ENCODE data around the gene GABRR2. TPM values are rescaled to one million over a fixed set of nuclear protein-coding genes. Genes with fewer than 3 reads are reported as not detected.

The GABRR2 gene
- total and polyA plus RNA-seq, 10 of the 15 experiments (the other 5 are each of a cell fraction or from before 2014, with no cell fraction given), result 0.16 to 0.72 (median 0.32) TPM; not detected in 2

- Histone ChIP-seq H3K9ac (ENCODE audit: control insufficient read depth, insufficient read depth, low read length) (no peak overlapping the region), H3K27ac (ENCODE audit: control insufficient read depth, insufficient read depth) (no peak overlapping the region), H3K79me2 (ENCODE audit: control insufficient read depth, insufficient read depth, low read length) (no peaks in the 10 kb centered on the region), H3K4me1 (ENCODE audit: control insufficient read depth, insufficient read depth, low read length) (peaks cover 6% of the 10 kb centered on the region), H3K4me2 (ENCODE audit: control insufficient read depth, insufficient read depth) (no peak overlapping the region), H4K20me1 (ENCODE audit: control insufficient read depth, insufficient read depth) (no peaks in the 10 kb centered on the region), H3K4me3 (no peak overlapping the region), H2AFZ (ENCODE audit: control insufficient read depth, low read depth, low read length) (no peak overlapping the region), H3K9me3 (replicated peaks; ENCODE audit: control insufficient read depth, insufficient read depth, low read length) (no peaks in the 10 kb centered on the region), H3K36me3 (ENCODE audit: control insufficient read depth in 2 of 2, insufficient read depth in 2 of 2, low read length in 1 of 2) (no peaks in the 10 kb centered on the region), H3K27me3 (replicated peaks in 1 of 2; ENCODE audit: control insufficient read depth in 2 of 2, insufficient read depth in 2 of 2, low read length in 1 of 2) (no peaks in the 10 kb centered on the region)
- DNase-seq (ENCODE audit: low read depth, low spot score) (no peak), FAIRE-seq (no peak), ATAC-seq (no peak)
- ChIA-PET SMC1A (ENCODE audit: uncharacterized antibody, unreplicated experiment) (no interaction called here), RAD21 (ENCODE audit: unreplicated experiment) (no interaction called here), POLR2A (no interaction called here), CTCF (interaction anchor here (2.0 kb wide), 1 partner anchor 9 kb away, joined by 7 read pairs; no protein-coding TSS in a partner anchor)
- no TSS peak for BruUV-seq (replicated peaks)
- in situ Hi-C loops (cut with MboI) (no loop called here), intact Hi-C loops (cut with micrococcal nuclease; ENCODE audit: unreplicated experiment) (no loop called here)
- TF ChIP-seq CBFB (IDR thresholded peaks at IDR 0.05; ENCODE audit: low read depth) (no peak), ZNF24 (IDR thresholded peaks at IDR 0.05) (no peak), SPI1 (IDR thresholded peaks at IDR 0.05; ENCODE audit: borderline replicate concordance, insufficient read depth, low read depth, low read length) (peak; percentile 55; the same call in 1 of the 2 replicates), NBN (IDR thresholded peaks at IDR 0.05) (no peak)
- 52% methylated on average over 3 of the region's 3 CpGs for WGBS (ENCODE audit: insufficient coverage, insufficient replicate concordance, low lambda C conversion rate, missing lambda C conversion rate)
Measured at GRCh38 chr6:89289710-89290109, 25.4 kb downstream of the GABRR2 start.

DNA sequence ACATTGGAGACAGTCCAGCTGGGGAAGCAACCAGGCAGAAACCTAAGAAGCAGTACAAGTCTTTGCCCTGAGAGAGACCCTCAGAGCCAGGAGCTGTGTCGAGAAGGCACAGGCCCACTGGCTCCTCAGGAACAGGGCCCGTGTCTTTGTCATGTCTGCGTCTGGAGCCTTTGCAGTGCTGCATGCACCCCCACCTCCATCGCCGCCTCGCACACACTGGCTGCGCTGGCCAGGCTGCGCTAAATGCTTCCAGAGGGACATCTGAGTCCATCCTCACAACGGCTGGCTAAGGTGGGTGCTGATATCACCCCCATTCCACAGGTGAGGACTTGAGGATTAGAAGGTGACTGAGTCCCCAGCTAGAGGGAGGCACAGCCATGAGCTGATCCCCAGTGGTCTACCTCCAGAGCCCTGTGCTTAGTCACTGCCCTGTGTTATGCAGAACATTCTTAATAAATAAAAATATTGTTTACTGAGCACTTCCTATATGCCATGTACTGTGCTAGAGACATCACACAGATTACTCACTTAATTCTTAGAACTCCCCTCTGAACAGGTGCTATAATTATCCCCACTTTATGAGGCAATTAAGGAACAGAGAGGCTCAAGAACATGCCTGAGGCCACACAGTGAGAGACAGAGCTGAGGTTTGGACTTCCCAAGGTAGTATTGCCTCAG is 27.6 kb downstream of the GABRR2 start:
- Histone ChIP-seq H3K27me3 (replicated peaks in 1 of 2; ENCODE audit: control insufficient read depth in 2 of 2, insufficient read depth in 2 of 2, low read length in 1 of 2) (no peaks in the 10 kb centered on the region), H3K4me1 (ENCODE audit: control insufficient read depth, insufficient read depth, low read length) (peaks cover 6% of the 10 kb centered on the region), H3K9me3 (replicated peaks; ENCODE audit: control insufficient read depth, insufficient read depth, low read length) (no peaks in the 10 kb centered on the region), H3K4me3 (no peak overlapping the region), H4K20me1 (ENCODE audit: control insufficient read depth, insufficient read depth) (no peaks in the 10 kb centered on the region), H2AFZ (ENCODE audit: control insufficient read depth, low read depth, low read length) (no peak overlapping the region), H3K27ac (ENCODE audit: control insufficient read depth, insufficient read depth) (no peak overlapping the region), H3K9ac (ENCODE audit: control insufficient read depth, insufficient read depth, low read length) (no peak overlapping the region), H3K4me2 (ENCODE audit: control insufficient read depth, insufficient read depth) (no peak overlapping the region), H3K36me3 (ENCODE audit: control insufficient read depth in 2 of 2, insufficient read depth in 2 of 2, low read length in 1 of 2) (no peaks in the 10 kb centered on the region), H3K79me2 (ENCODE audit: control insufficient read depth, insufficient read depth, low read length) (no peaks in the 10 kb centered on the region)
- no peak for FAIRE-seq
- ChIA-PET RAD21 (ENCODE audit: unreplicated experiment) (interaction anchor here (2.4 kb wide), 1 partner anchor 10 kb away, joined by 7 read pairs; no protein-coding TSS in a partner anchor), POLR2A (interaction anchor here (1.0 kb wide), 1 partner anchor 60 kb away, joined by 4 read pairs; no protein-coding TSS in a partner anchor), CTCF (interaction anchor here (0.6 kb wide), 1 partner anchor 16 kb away, joined by 3 read pairs; no protein-coding TSS in a partner anchor), SMC1A (ENCODE audit: uncharacterized antibody, unreplicated experiment) (interaction anchor here (1.2 kb wide), 1 partner anchor 11 kb away, joined by 3 read pairs; no protein-coding TSS in a partner anchor)
- peak; percentile 36 for ATAC-seq
- 77% methylated on average over 7 of the region's 9 CpGs for WGBS (ENCODE audit: insufficient coverage, insufficient replicate concordance, low lambda C conversion rate, missing lambda C conversion rate)
- BruUV-seq (replicated peaks), result no TSS peak
- DNase-seq (ENCODE audit: low read depth, low spot score), result no peak
- intact Hi-C loops (cut with micrococcal nuclease; ENCODE audit: unreplicated experiment) (no loop called here), in situ Hi-C loops (cut with MboI) (no loop called here)
- TF ChIP-seq MTA3 (IDR thresholded peaks at IDR 0.05; ENCODE audit: borderline replicate concordance, low read length) (no peak), CREB1 (IDR thresholded peaks at IDR 0.05; ENCODE audit: low read depth) (no peak), SPI1 (IDR thresholded peaks at IDR 0.05; ENCODE audit: borderline replicate concordance, insufficient read depth, low read depth, low read length) (no peak), MYB (IDR thresholded peaks at IDR 0.05; ENCODE audit: borderline replicate concordance, low read depth, low read length) (no peak), KLF5 (IDR thresholded peaks at IDR 0.05; ENCODE audit: partially characterized antibody) (no peak), CEBPZ (IDR thresholded peaks at IDR 0.05; ENCODE audit: low read depth, low read length) (no peak)
- TF ChIP-seq, protein P1, sequence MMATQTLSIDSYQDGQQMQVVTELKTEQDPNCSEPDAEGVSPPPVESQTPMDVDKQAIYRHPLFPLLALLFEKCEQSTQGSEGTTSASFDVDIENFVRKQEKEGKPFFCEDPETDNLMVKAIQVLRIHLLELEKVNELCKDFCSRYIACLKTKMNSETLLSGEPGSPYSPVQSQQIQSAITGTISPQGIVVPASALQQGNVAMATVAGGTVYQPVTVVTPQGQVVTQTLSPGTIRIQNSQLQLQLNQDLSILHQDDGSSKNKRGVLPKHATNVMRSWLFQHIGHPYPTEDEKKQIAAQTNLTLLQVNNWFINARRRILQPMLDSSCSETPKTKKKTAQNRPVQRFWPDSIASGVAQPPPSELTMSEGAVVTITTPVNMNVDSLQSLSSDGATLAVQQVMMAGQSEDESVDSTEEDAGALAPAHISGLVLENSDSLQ (IDR thresholded peaks at IDR 0.05), result no peak
